DMS153 treated with DMSO at 0.1 percent for 48 hours (cell line): ENCODE measurements around the gene PSMD2.

Experiments
- DNase-seq: peaks from one replicate; lab custom pipeline; 2025; ENCODE audit not compliant: unreplicated experiment; lab: John Stamatoyannopoulos, UW

The PSMD2 gene

GRCh38 chr3:184354121-184354728 lies 55.2 kb downstream of the PSMD2 start:
- no peak for DNase-seq

- no peak for DNase-seq
These were observed 55.7 kb downstream of the PSMD2 start for GRCh38 chr3:184354754-184355153.

GRCh38 chr3:184355261-184356040 lies 56.4 kb downstream of the PSMD2 start:
- DNase-seq, result no peak

DNA sequence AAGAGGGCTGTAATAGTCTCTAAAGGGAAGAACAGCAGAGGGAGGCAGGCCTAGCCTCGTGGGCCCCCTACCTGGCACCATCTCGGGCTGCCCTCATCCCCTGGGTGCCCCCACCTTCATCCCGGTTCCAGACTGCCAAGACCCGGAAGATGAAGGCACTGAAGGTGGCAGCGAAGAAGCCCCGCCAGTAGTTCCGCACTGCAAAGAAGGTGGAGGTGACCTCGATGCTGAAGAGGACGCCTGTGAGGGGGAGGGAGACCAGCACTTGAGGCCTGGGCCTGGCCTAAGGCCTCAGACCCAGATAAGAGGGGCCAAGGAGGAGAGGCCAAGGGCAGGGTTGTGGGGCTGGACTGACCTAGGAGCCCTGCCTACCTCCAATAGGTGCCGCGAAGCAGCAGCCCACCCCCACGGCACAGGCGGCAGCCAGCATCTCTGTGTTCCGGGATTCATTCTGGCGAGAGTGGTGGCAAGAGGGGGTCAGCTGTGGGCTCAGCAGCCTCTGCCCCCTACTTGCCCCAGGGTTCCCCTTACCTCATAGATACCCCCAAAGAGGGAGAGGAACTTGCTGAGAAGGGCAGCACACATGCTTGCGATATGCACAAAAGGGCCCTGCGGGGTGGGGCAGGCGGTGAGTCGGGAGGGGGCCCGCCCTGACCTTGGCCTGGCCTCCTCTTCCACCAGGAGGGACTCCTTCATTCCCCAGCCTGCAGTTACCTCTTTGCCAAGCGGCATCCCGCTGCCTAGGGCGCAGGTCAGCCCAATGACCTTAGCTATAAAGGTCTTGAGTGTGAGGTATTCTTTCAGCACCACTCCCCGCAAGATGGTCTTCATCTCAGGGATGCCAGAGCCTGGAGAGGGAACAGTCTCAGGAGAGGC lies 58.4 kb downstream of the PSMD2 start:
- DNase-seq, result no peak

DNA sequence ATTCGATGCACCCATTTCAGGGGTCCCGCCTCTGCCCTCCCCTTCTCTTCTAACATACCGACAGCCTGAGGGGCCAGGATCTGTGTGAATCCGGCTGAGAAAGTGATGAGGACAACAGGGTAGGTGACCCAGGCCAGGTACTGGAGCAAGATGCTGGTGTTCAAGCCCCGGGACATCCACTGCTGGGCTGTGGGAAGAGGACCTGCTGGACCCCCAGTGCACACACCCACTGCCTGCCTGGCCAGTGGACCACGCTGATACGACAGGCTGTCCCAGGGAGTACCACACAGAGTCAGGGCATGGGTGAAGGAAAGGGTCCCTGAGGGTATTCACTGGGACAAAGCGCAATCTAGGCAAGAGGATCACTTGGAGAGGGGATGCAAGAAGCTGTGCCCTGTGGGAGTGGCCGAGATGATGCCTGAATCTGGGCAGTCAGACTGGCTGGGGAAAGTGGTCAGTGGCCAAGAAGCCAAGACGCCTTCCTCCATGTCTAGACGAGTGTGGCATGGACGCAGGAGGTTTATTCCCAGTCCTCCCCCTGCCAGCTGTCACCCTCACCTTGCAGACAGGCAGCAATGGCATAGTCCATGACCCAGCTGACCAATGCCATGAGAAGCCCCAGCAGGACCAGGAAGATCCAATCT lies 59.2 kb downstream of the PSMD2 start:
- DNase-seq, result no peak
